Right ventricle myocardium superior (tissue), 1 donor: ENCODE measurements around the gene SMPD4. TPM values are rescaled to one million over a fixed set of nuclear protein-coding genes. Genes with fewer than 3 reads are reported as not detected.
"Not testable (repeated sequence)": the region's sequence is repeated elsewhere in the genome, so short reads cannot be mapped to it uniquely, and the experiment has no call there.

Experiments
- ATAC-seq: fragments of 200-7000 bp; cut with Tn5 transposase; one replicate; pipeline ENCODE4 v1.9.1; 2020; ENCODE audit warnings: mild to moderate bottlenecking; ENCODE audit not compliant: poor library complexity
- DNase-seq: peaks from one replicate; pipeline ENCODE4 v3.0.0-alpha.2; 2020
- intact Hi-C: fragments of 100-400 bp; cut with DNase I; formaldehyde crosslinking; loops from one replicate; pipeline ENCODE4 v1.11.2; 2022
- total RNA-seq: library from RNA; stranded (reverse); fragmentation: NEBNext Ultra II Directional; extraction: Animal tissue kit (Norgen Biotek cat#: 25700); gene quantifications from one replicate; pipeline ENCODE4 v1.2.1, GENCODE V29; 2021
- donor health status: DM: no; HTN: yes; CAD: no; lungs with severe emphysema.

The SMPD4 gene
- total RNA-seq, 1 donor from 2014 or later, result 28.2 TPM

- intact Hi-C loops, ATAC-seq, DNase-seq: not testable (repeated sequence)
Observed at GRCh38 chr2:130128464-130128863, 52.9 kb downstream of the SMPD4 start.

- ATAC-seq, DNase-seq, intact Hi-C loops: not testable (repeated sequence)
Observed at GRCh38 chr2:130127726-130128125, 53.7 kb downstream of the SMPD4 start.

DNA sequence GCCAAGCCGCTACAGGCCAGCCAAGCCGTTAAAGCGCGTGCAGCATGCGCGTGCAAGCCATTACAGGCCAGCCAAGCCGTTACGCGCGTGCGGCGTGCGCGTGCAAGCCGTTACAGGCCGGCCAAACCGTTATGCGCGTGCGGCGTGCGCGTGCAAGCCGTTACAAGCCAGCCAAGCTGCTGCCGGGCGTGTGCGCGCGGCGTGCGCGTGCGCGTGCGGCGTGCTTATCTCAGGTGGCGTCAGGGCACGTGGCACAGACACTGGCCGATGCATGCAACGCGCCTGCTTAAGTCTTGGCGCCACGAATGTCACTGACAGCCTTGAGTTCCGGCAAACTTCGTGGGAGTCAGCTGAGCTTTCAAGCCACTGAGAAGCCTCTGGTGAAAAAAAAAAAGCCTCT is 60.5 kb downstream of the SMPD4 start:
- DNase-seq, ATAC-seq, intact Hi-C loops: not testable (repeated sequence)

DNA sequence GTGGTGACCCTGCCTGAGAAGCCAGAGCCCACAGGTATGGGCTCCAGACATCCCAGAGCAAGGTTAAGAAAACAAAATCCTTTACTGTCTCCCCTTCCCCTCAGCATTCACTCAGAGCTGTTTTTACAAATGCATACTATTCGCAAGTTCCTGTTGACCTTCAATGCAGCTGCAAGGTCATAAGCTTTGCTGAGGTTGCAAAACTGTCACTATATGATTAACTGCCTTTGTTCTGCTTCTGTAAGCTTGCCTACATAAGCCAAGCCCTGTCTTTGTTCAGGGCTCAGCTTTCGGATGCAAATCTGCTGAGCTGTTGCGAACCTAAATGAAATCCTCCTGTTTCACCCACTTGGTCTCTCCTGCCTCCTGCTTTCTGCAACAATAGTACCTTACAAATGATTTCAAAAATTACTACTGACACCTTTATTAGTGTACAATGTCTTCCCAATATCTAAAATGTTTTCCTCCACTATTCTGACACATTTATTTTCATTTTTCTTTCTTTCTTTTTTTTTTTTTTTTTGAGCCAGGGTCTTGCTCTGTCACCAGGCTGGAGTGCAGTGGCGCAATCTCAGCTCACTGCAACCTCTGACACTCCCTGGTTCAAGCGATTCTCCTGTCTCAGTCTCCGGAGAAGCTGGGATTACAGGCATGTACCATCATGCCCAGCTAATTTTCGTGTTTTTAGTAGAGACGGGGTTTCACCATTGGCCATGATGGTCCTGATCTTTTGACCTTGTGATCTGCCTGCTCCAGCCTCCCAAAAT is 78.6 kb downstream of the SMPD4 start:
- intact Hi-C loops, DNase-seq, ATAC-seq: not testable (repeated sequence)

Other genes starting within 250 kb of the SMPD4 start
- gene RAB6C, start 201.9 kb downstream of the SMPD4 start, total RNA-seq, result 0.22 TPM
- gene POTEF, start 52.4 kb downstream of the SMPD4 start, total RNA-seq, result not detected
- gene CCDC74B, start 36.5 kb downstream of the SMPD4 start, total RNA-seq, result 0.38 TPM
- 554 TPM for gene MZT2B, start 660 bp upstream of the SMPD4 start, total RNA-seq
- gene TUBA3E, start 16.8 kb upstream of the SMPD4 start, total RNA-seq, result 69.5 TPM
- 60.2 TPM for gene IMP4, start 161.3 kb upstream of the SMPD4 start, total RNA-seq
- gene PTPN18, start 174.5 kb upstream of the SMPD4 start, total RNA-seq, result 15.7 TPM